ENCODE data around the gene NUP133.

The NUP133 gene

GRCh38 chr1:229448354-229448753 is 59.8 kb downstream of the NUP133 start:
- Histone ChIP-seq H3K4me3 (replicated peaks; ENCODE audit: insufficient read depth, low read length) (no peak overlapping the region), H3K27ac (replicated peaks) (no peak overlapping the region), H3K27me3 (ENCODE audit: insufficient read depth, poor library complexity, severe bottlenecking) (no peaks in the 10 kb centered on the region)
- no peak for DNase-seq (ENCODE audit: low read depth in 1 of 2, low spot score in 1 of 2)
- TF ChIP-seq CTCF (IDR thresholded peaks at IDR 0.05; ENCODE audit: insufficient read depth, low read length) (no peak), POLR2AphosphoS5 (IDR thresholded peaks at IDR 0.05; ENCODE audit: low read depth) (no peak), REST (IDR thresholded peaks at IDR 0.05; ENCODE audit: insufficient replicate concordance, low read depth) (no peak), SPI1 (IDR thresholded peaks at IDR 0.05; ENCODE audit: borderline replicate concordance, low read depth) (no peak), GABPA (IDR thresholded peaks at IDR 0.05; ENCODE audit: low read depth) (no peak)

- no peak for DNase-seq (ENCODE audit: low read depth in 1 of 2, low spot score in 1 of 2)
- H3K4me3 ChIP-seq (replicated peaks; ENCODE audit: insufficient read depth, low read length) = no peak overlapping the region
- H3K27me3 ChIP-seq (ENCODE audit: insufficient read depth, poor library complexity, severe bottlenecking) = no peaks in the 10 kb centered on the region
- no peak overlapping the region for H3K27ac ChIP-seq (replicated peaks)
- no peak for TF ChIP-seq GABPA (IDR thresholded peaks at IDR 0.05; ENCODE audit: low read depth)
- no peak for TF ChIP-seq REST (IDR thresholded peaks at IDR 0.05; ENCODE audit: insufficient replicate concordance, low read depth)
- no peak for TF ChIP-seq CTCF (IDR thresholded peaks at IDR 0.05; ENCODE audit: insufficient read depth, low read length)
- TF ChIP-seq SPI1 (IDR thresholded peaks at IDR 0.05; ENCODE audit: borderline replicate concordance, low read depth) = no peak
- no peak for TF ChIP-seq POLR2AphosphoS5 (IDR thresholded peaks at IDR 0.05; ENCODE audit: low read depth)
These were observed 60.3 kb downstream of the NUP133 start for GRCh38 chr1:229447809-229448252.

GRCh38 chr1:229445828-229446227 is 62.3 kb downstream of the NUP133 start:
- Histone ChIP-seq H3K27ac (replicated peaks) (no peak overlapping the region), H3K27me3 (ENCODE audit: insufficient read depth, poor library complexity, severe bottlenecking) (no peaks in the 10 kb centered on the region), H3K4me3 (replicated peaks; ENCODE audit: insufficient read depth, low read length) (no peak overlapping the region)
- DNase-seq (ENCODE audit: low read depth in 1 of 2, low spot score in 1 of 2) = no peak
- TF ChIP-seq GABPA (IDR thresholded peaks at IDR 0.05; ENCODE audit: low read depth) (no peak), POLR2AphosphoS5 (IDR thresholded peaks at IDR 0.05; ENCODE audit: low read depth) (no peak), CTCF (IDR thresholded peaks at IDR 0.05; ENCODE audit: insufficient read depth, low read length) (no peak), REST (IDR thresholded peaks at IDR 0.05; ENCODE audit: insufficient replicate concordance, low read depth) (no peak), SPI1 (IDR thresholded peaks at IDR 0.05; ENCODE audit: borderline replicate concordance, low read depth) (no peak)

Measured in HL-60 (cell line).